OCI-LY7 (cell line): ENCODE results near the gene IRGC. TPM values are rescaled to one million over a fixed set of nuclear protein-coding genes. Genes with fewer than 3 reads are reported as not detected.

ENCODE experiments used
- BruUV-seq: library from RNA; stranded (reverse); fragments of 400-500 nt; replicated peaks from 2 replicates; lab custom pipeline; 2021; lab: Mats Ljungman, UMichigan
- CTCF ChIA-PET: fragments of 300-600 bp; sonication (Branson Sonifier 250); formaldehyde crosslinking; loops from one replicate; lab custom pipeline; 2022; ENCODE audit warnings: antibody characterized with exemption; ENCODE audit not compliant: unreplicated experiment; lab: Charles Lee
- POLR2A ChIA-PET: fragments of 300-600 bp; sonication (Branson Sonifier 250); formaldehyde crosslinking; loops from one replicate; lab custom pipeline; 2022; ENCODE audit warnings: antibody characterized with exemption; lab: Charles Lee
- DNase-seq: peaks from one replicate; pipeline ENCODE4 v3.0.0-alpha.2; 2015; ENCODE audit warnings: low spot score
- H2AFZ ChIP-seq: fragments of 200-600 bp; sonication (generic), shearing (Covaris generic); 2 replicates; pipeline ENCODE4 v1.6.1; 2014; ENCODE audit warnings: mild to moderate bottlenecking, antibody characterized with exemption, low read length, moderate library complexity
- H3K27ac ChIP-seq: fragments of 200-600 bp; sonication (generic); 2 replicates; pipeline ENCODE4 v1.5.1; 2014; ENCODE audit warnings: mixed run types, low read depth, mild to moderate bottlenecking, moderate library complexity, low read length, inconsistent platforms; ENCODE audit not compliant: poor library complexity, severe bottlenecking
- H3K36me3 ChIP-seq: fragments of 200-600 bp; sonication (generic); 2 replicates; pipeline ENCODE4 v1.6.1; 2014; ENCODE audit warnings: mild to moderate bottlenecking, antibody characterized with exemption, low read length, moderate library complexity, mixed read lengths; ENCODE audit not compliant: insufficient read depth
- H3K4me1 ChIP-seq: fragments of 200-600 bp; sonication (generic); 2 replicates; pipeline ENCODE4 v1.5.1; 2014; ENCODE audit warnings: mild to moderate bottlenecking, low read length; ENCODE audit not compliant: insufficient read depth, poor library complexity, severe bottlenecking
- H3K4me2 ChIP-seq: fragments of 200-600 bp; sonication (generic); 2 replicates; pipeline ENCODE4 v1.6.1; 2014; ENCODE audit warnings: mild to moderate bottlenecking, low read length
- H3K4me3 ChIP-seq: fragments of 200-600 bp; sonication (generic); 2 replicates; pipeline ENCODE4 v1.5.1; 2014; ENCODE audit warnings: mild to moderate bottlenecking, low read depth, low read length; ENCODE audit not compliant: poor library complexity, severe bottlenecking
- H3K79me2 ChIP-seq: fragments of 200-600 bp; sonication (generic); 2 replicates; pipeline ENCODE4 v1.6.1; 2016; ENCODE audit warnings: low read depth, mild to moderate bottlenecking, low read length, moderate library complexity, mixed read lengths; ENCODE audit not compliant: insufficient read depth
- H3K9me2 ChIP-seq: fragments of 200-600 bp; sonication (generic); 2 replicates; pipeline ENCODE4 v1.6.1; 2016; ENCODE audit warnings: mild to moderate bottlenecking, low read length, mixed read lengths; ENCODE audit not compliant: insufficient read depth
- H3K9me3 ChIP-seq: fragments of 200-600 bp; sonication (generic); 2 replicates; pipeline ENCODE4 v1.6.1; 2014; ENCODE audit warnings: mild to moderate bottlenecking, mixed run types, low read length, mixed read lengths
- H4K20me1 ChIP-seq: fragments of 200-600 bp; sonication (generic); 2 replicates; pipeline ENCODE4 v1.6.1; 2014; ENCODE audit warnings: mild to moderate bottlenecking, antibody characterized with exemption, low read length, moderate library complexity, mixed read lengths; ENCODE audit not compliant: insufficient read depth
- CTCF ChIP-seq: fragments of 200-600 bp; sonication (generic); conservative IDR thresholded peaks from 2 replicates; pipeline ENCODE4 v1.5.1; 2014; ENCODE audit warnings: mild to moderate bottlenecking, antibody characterized with exemption, low read length, moderate library complexity, mixed read lengths
- EZH2phosphoT487 ChIP-seq: fragments of 200-600 bp; sonication (generic); IDR thresholded peaks from 2 replicates; pipeline ENCODE4 v1.6.1; 2018; ENCODE audit warnings: low read depth, borderline replicate concordance, mild to moderate bottlenecking, mixed run types, antibody characterized with exemption, low read length, moderate library complexity, mixed read lengths
- intact Hi-C: fragments of 100-400 bp; cut with micrococcal nuclease; formaldehyde crosslinking; loops from one replicate; pipeline ENCODE4 v1.10.0; 2022; ENCODE audit not compliant: unreplicated experiment
- total RNA-seq, 2 experiments: library from RNA; depleted of rRNA in 1 of 2; stranded (reverse); fragments of >200 nt in 1 of 2; shearing (Covaris generic) in 1 of 2; gene quantifications; 2 replicates each; pipeline ENCODE4 v1.2.3, GENCODE V29; 2014 to 2022

The IRGC gene
- total RNA-seq, 2 experiments from 2014 or later, result not detected

- H2AFZ ChIP-seq, result no peak overlapping the region
- H3K9me2 ChIP-seq, result no peaks in the 10 kb centered on the region
- H3K4me2 ChIP-seq, result no peak overlapping the region
- no peaks in the 10 kb centered on the region for H3K4me1 ChIP-seq
- H4K20me1 ChIP-seq, result no peaks in the 10 kb centered on the region
- TF ChIP-seq CTCF (no peak), EZH2phosphoT487 (no peak)
- H3K27ac ChIP-seq, result no peak overlapping the region
- intact Hi-C loops, result no loop called here
- no peaks in the 10 kb centered on the region for H3K79me2 ChIP-seq
- no peaks in the 10 kb centered on the region for H3K9me3 ChIP-seq
- no peak for DNase-seq
- CTCF ChIA-PET, result no interaction called here
- no peaks in the 10 kb centered on the region for H3K36me3 ChIP-seq
- BruUV-seq, result no TSS peak
- POLR2A ChIA-PET, result no interaction called here
- H3K4me3 ChIP-seq, result no peak overlapping the region
Observed at GRCh38 chr19:43682824-43683661, 32.8 kb upstream of the IRGC start.

DNA sequence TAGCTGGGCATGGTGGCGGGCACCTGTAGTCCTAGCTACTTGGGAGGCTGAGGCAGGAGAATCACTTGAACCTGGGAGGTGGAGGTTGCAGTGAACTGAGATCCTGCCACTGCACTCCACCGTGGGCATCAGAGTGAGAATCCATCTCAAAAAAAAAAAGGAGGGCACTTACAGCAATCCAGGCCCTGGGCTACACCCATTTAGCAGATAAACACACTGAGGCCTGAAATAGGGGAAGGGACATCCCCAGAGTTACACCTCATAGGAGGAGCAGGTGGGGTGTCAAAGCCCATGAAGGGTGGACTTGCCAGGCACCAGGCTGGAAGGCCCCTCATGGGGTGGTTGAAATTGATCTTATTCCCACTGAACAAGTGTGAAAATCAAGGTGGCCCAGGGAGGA is 32.0 kb upstream of the IRGC start:
- no peak overlapping the region for H2AFZ ChIP-seq
- no TSS peak for BruUV-seq
- TF ChIP-seq EZH2phosphoT487 (no peak), CTCF (no peak)
- H4K20me1 ChIP-seq, result no peaks in the 10 kb centered on the region
- ChIA-PET POLR2A (no interaction called here), CTCF (no interaction called here)
- DNase-seq, result no peak
- H3K9me2 ChIP-seq, result no peaks in the 10 kb centered on the region
- H3K4me1 ChIP-seq, result no peaks in the 10 kb centered on the region
- H3K36me3 ChIP-seq, result no peaks in the 10 kb centered on the region
- no peak overlapping the region for H3K27ac ChIP-seq
- H3K9me3 ChIP-seq, result no peaks in the 10 kb centered on the region
- intact Hi-C loops, result no loop called here
- no peak overlapping the region for H3K4me2 ChIP-seq
- no peaks in the 10 kb centered on the region for H3K79me2 ChIP-seq
- no peak overlapping the region for H3K4me3 ChIP-seq

DNA sequence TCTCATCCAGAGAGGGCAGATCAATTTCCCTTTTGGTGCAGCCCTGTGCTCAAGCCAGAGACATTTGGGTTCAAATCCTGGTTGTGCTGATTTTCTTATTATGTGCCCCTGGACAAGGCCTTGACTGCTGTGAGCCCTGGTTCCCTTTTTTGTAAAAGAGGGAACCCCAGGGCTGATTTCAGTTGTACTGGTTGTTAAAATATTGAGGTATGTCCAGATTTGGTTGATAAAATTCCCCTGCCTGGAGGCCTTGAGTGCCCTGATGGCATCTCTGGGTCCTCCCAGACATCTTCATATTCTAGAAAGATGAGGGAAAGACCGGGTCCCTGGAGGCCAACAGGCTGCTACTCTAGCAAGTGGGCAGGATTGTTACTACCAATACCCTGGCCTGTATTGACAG is 31.6 kb upstream of the IRGC start:
- Histone ChIP-seq H3K9me3 (no peaks in the 10 kb centered on the region), H3K4me1 (no peaks in the 10 kb centered on the region), H3K4me3 (no peak overlapping the region), H3K27ac (no peak overlapping the region), H3K36me3 (no peaks in the 10 kb centered on the region), H2AFZ (no peak overlapping the region), H4K20me1 (no peaks in the 10 kb centered on the region), H3K9me2 (no peaks in the 10 kb centered on the region), H3K4me2 (no peak overlapping the region), H3K79me2 (no peaks in the 10 kb centered on the region)
- no TSS peak for BruUV-seq
- DNase-seq, result no peak
- ChIA-PET POLR2A (interaction anchor here (0.6 kb wide), 1 partner anchor 799 kb away, joined by 3 read pairs; no protein-coding TSS in a partner anchor), CTCF (no interaction called here)
- intact Hi-C loops, result no loop called here
- TF ChIP-seq EZH2phosphoT487 (no peak), CTCF (no peak)
